MCF 10A (cell line): ENCODE measurements around the gene TAOK2. TPM values are rescaled to one million over a fixed set of nuclear protein-coding genes. Genes with fewer than 3 reads are reported as not detected.

ENCODE experiments used
- BruUV-seq: library from RNA; stranded (reverse); fragments of 400-500 nt; replicated peaks from 2 replicates; lab custom pipeline; 2021; lab: Mats Ljungman, UMichigan
- CTCF ChIA-PET: fragments of 300-600 bp; sonication (Branson Sonifier 250); formaldehyde crosslinking; extraction: SDS; loops from one replicate; lab custom pipeline; 2021; ENCODE audit warnings: antibody characterized with exemption, inconsistent platforms; lab: Yijun Ruan, JAX
- POLR2A ChIA-PET: fragments of 300-600, 350-650 bp; sonication (Branson Sonifier 250); formaldehyde crosslinking; extraction: SDS; loops from one replicate; lab custom pipeline; 2020; ENCODE audit warnings: antibody characterized with exemption, inconsistent platforms; lab: Yijun Ruan, JAX
- DNase-seq: peaks from one replicate; pipeline ENCODE4 v3.0.0-alpha.2; 2018; ENCODE audit not compliant: unreplicated experiment
- H3K27ac Mint-ChIP-seq: one replicate; pipeline ENCODE4 v1.8.0; 2022; ENCODE audit warnings: mild to moderate bottlenecking, low read depth, mixed read lengths; ENCODE audit not compliant: unreplicated experiment
- H3K27me3 Mint-ChIP-seq: one replicate; pipeline ENCODE4 v1.8.0; 2022; ENCODE audit warnings: mixed read lengths; ENCODE audit not compliant: insufficient read depth, unreplicated experiment
- H3K36me3 Mint-ChIP-seq: one replicate; pipeline ENCODE4 v1.8.0; 2022; ENCODE audit warnings: mild to moderate bottlenecking, moderate library complexity, mixed read lengths; ENCODE audit not compliant: insufficient read depth, unreplicated experiment
- H3K4me1 Mint-ChIP-seq: one replicate; pipeline ENCODE4 v1.8.0; 2022; ENCODE audit warnings: mixed read lengths; ENCODE audit not compliant: insufficient read depth, unreplicated experiment
- H3K4me3 Mint-ChIP-seq: one replicate; pipeline ENCODE4 v1.8.0; 2022; ENCODE audit warnings: mild to moderate bottlenecking, moderate library complexity, mixed read lengths; ENCODE audit not compliant: unreplicated experiment
- H3K9me3 Mint-ChIP-seq: one replicate; pipeline ENCODE4 v1.8.0; 2022; ENCODE audit warnings: mixed read lengths; ENCODE audit not compliant: unreplicated experiment
- intact Hi-C: fragments of 100-400 bp; cut with micrococcal nuclease; formaldehyde crosslinking; loops from 2 replicates; pipeline ENCODE4 v1.14.1; 2022
- total RNA-seq: library from RNA; stranded (reverse); gene quantifications from 2 replicates; pipeline ENCODE4 v1.2.3, GENCODE V29; 2022
- TF ChIP-seq, protein P1 (sequence below): fragments of 200-600 bp; IDR thresholded peaks from one replicate; pipeline ENCODE4 v1.8.0; 2022; ENCODE audit warnings: antibody characterized with exemption, mild to moderate bottlenecking; ENCODE audit not compliant: unreplicated experiment

TAOK2 gene
- total RNA-seq, 1 experiment from 2014 or later = 29.3 TPM

GRCh38 chr16:30022887-30023286 is 49.2 kb downstream of the TAOK2 start, which contains the start of gene C16orf92:
TSS of gene C16orf92 (plus strand) at chr16:30023198. CDS start at chr16:30023341, 143 bp downstream.
- H3K4me1 Mint-ChIP-seq = peaks cover 6% of the 10 kb centered on the region
- DNase-seq = no peak
- no peak within 1 kb of the TSS for H3K27ac Mint-ChIP-seq
- ChIA-PET CTCF (interaction anchor here (0.6 to 4.0 kb wide), 6 partner anchors 9 to 323 kb away, joined by 3 to 32 read pairs (median 4); partner anchors contain the start of gene TLCD3B), POLR2A (interaction anchor here (1.0 to 1.6 kb wide), 2 partner anchors 9 to 215 kb away, joined by 3 read pairs; no protein-coding TSS in a partner anchor)
- H3K4me3 Mint-ChIP-seq = no peak within 1 kb of the TSS
- TF ChIP-seq, protein P1, sequence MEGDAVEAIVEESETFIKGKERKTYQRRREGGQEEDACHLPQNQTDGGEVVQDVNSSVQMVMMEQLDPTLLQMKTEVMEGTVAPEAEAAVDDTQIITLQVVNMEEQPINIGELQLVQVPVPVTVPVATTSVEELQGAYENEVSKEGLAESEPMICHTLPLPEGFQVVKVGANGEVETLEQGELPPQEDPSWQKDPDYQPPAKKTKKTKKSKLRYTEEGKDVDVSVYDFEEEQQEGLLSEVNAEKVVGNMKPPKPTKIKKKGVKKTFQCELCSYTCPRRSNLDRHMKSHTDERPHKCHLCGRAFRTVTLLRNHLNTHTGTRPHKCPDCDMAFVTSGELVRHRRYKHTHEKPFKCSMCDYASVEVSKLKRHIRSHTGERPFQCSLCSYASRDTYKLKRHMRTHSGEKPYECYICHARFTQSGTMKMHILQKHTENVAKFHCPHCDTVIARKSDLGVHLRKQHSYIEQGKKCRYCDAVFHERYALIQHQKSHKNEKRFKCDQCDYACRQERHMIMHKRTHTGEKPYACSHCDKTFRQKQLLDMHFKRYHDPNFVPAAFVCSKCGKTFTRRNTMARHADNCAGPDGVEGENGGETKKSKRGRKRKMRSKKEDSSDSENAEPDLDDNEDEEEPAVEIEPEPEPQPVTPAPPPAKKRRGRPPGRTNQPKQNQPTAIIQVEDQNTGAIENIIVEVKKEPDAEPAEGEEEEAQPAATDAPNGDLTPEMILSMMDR = no peak
- intact Hi-C loops = loop anchor here (5.0 kb wide), 2 partner anchors 201 to 216 kb away; partner anchors contain the start of genes MAZ and MVP
- H3K27me3 Mint-ChIP-seq = peaks cover 26% of the 10 kb centered on the region
- H3K9me3 Mint-ChIP-seq = no peaks in the 10 kb centered on the region
- no peaks in the 10 kb centered on the region for H3K36me3 Mint-ChIP-seq
- BruUV-seq = no TSS peak

DNA sequence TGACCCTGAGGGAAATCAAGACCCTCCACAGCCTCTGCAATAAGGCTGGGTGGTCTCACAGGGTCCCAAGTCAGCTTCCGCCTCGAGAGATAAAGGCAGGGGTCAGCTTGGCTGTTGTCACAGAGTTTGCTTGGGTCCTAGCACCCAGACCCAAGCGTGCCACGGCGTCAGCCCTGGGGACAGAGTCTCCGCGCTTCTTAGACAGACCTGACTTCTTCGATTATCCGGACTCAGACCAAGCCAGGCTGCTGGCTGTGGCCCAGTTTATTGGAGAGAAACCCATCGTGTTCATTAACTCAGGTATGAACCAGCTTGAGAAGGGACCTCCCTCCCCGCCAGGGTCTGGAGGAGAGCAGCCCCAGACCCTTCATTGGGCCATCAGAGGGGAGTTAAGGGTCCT is 49.9 kb downstream of the TAOK2 start:
- POLR2A ChIA-PET = interaction anchor here (1.6 kb wide), 1 partner anchor 216 kb away, joined by 3 read pairs; no protein-coding TSS in a partner anchor
- H3K9me3 Mint-ChIP-seq = no peaks in the 10 kb centered on the region
- no TSS peak for BruUV-seq

DNA sequence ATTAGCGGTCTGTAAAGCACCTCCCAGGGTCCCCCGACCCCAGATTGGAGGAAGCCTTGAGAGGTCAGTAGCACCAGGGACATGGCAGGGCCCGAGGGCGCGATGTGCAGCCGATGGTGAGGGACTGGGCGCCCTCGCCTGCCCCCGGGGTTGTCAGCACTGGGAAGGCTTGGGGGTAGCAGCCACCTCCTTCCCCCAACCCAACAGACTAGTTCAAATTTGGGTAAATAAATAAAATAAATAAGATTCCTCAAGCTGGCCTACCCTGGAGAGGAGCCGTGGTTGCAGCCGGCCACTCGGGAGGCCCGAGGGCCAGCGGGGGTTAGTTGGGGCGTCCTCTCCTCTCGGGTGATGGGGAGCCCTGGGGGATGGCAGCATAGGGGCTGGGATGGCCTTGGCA is 50.8 kb downstream of the TAOK2 start:
- no peaks in the 10 kb centered on the region for H3K9me3 Mint-ChIP-seq
- H3K27ac Mint-ChIP-seq = no peak overlapping the region
- no peaks in the 10 kb centered on the region for H3K4me1 Mint-ChIP-seq
- intact Hi-C loops = loop anchor here (5.0 kb wide), 2 partner anchors 202 to 217 kb away; partner anchors contain the start of genes MAZ and MVP
- H3K36me3 Mint-ChIP-seq = no peaks in the 10 kb centered on the region
- H3K4me3 Mint-ChIP-seq = no peak overlapping the region
- ChIA-PET POLR2A (no interaction called here), CTCF (interaction anchor here (0.9 kb wide), 1 partner anchor 31 kb away, joined by 3 read pairs; no protein-coding TSS in a partner anchor)
- H3K27me3 Mint-ChIP-seq = peaks cover 41% of the 10 kb centered on the region
- BruUV-seq = no TSS peak
- DNase-seq = no peak
- TF ChIP-seq, protein P1 = no peak

More for the DNA sequence above, 49.9 kb downstream of the TAOK2 start:
- CTCF ChIA-PET = interaction anchor here (0.6 to 4.0 kb wide), 3 partner anchors 8 to 320 kb away, joined by 3 to 32 read pairs (median 3); partner anchors contain the start of gene TLCD3B
- Mint-ChIP-seq H3K27me3 (peaks cover 33% of the 10 kb centered on the region), H3K27ac (no peak overlapping the region), H3K36me3 (no peaks in the 10 kb centered on the region), H3K4me1 (peaks cover 4% of the 10 kb centered on the region), H3K4me3 (no peak overlapping the region)
- DNase-seq = no peak
- TF ChIP-seq, protein P1 = no peak
- intact Hi-C loops = loop anchor here (5.0 kb wide), 2 partner anchors 201 to 216 kb away; partner anchors contain the start of genes MAZ and MVP

GRCh38 chr16:30025156-30025555 is 51.5 kb downstream of the TAOK2 start:
- TF ChIP-seq, protein P1 = no peak
- no TSS peak for BruUV-seq
- ChIA-PET CTCF (interaction anchor here (0.9 kb wide), 1 partner anchor 30 kb away, joined by 3 read pairs; no protein-coding TSS in a partner anchor), POLR2A (no interaction called here)
- peaks cover 48% of the 10 kb centered on the region for H3K27me3 Mint-ChIP-seq
- H3K9me3 Mint-ChIP-seq = no peaks in the 10 kb centered on the region
- no peak overlapping the region for H3K27ac Mint-ChIP-seq
- no peaks in the 10 kb centered on the region for H3K4me1 Mint-ChIP-seq
- intact Hi-C loops = no loop called here
- H3K4me3 Mint-ChIP-seq = no peak overlapping the region
- no peaks in the 10 kb centered on the region for H3K36me3 Mint-ChIP-seq
- no peak for DNase-seq
